Lower leg skin (tissue), 3 donors: ENCODE results near the gene EIF4EBP3.

ENCODE experiments used
- POLR2A ChIP-seq, 2 donors: fragments of 450-650 bp; IDR thresholded peaks; one replicate each; pipeline ENCODE4 v1.6.1; 2016 to 2017; ENCODE audit warnings: antibody characterized with exemption in 2 of 2, mild to moderate bottlenecking in 1 of 2, moderate library complexity in 1 of 2
- TF ChIP-seq, protein P1 (sequence below), 3 donors: fragments of 450-650 bp; IDR thresholded peaks; one replicate each; pipeline ENCODE4 v1.5.1; 2016; ENCODE audit warnings: antibody characterized with exemption in 3 of 3, mild to moderate bottlenecking in 3 of 3, moderate library complexity in 2 of 3

DNA sequence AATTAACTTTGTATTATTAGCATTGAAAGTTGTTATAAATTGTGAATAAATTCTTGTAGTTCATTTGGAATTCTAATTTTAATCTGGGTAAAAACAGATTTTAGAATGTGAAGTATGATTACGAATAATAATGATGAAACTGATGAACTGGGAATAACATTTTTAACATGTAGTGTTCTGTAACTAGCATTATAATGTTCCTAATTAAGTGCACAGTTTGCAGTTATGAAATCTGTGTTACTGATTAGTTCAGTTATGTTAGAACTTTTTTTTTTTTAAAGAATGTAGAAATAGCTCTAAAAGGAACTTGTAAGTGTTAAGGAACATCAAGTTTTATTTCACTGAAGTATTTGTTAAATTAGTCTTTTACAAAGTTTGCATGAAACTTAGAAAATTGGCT lies 48.9 kb upstream of the EIF4EBP3 start:
- TF ChIP-seq, protein P1, sequence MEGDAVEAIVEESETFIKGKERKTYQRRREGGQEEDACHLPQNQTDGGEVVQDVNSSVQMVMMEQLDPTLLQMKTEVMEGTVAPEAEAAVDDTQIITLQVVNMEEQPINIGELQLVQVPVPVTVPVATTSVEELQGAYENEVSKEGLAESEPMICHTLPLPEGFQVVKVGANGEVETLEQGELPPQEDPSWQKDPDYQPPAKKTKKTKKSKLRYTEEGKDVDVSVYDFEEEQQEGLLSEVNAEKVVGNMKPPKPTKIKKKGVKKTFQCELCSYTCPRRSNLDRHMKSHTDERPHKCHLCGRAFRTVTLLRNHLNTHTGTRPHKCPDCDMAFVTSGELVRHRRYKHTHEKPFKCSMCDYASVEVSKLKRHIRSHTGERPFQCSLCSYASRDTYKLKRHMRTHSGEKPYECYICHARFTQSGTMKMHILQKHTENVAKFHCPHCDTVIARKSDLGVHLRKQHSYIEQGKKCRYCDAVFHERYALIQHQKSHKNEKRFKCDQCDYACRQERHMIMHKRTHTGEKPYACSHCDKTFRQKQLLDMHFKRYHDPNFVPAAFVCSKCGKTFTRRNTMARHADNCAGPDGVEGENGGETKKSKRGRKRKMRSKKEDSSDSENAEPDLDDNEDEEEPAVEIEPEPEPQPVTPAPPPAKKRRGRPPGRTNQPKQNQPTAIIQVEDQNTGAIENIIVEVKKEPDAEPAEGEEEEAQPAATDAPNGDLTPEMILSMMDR (IDR thresholded peaks at IDR 0.05), result no peak
- no peak for TF ChIP-seq POLR2A (IDR thresholded peaks at IDR 0.05)
